Measurements from ENCODE around the gene FAM170B.

Gene FAM170B

DNA sequence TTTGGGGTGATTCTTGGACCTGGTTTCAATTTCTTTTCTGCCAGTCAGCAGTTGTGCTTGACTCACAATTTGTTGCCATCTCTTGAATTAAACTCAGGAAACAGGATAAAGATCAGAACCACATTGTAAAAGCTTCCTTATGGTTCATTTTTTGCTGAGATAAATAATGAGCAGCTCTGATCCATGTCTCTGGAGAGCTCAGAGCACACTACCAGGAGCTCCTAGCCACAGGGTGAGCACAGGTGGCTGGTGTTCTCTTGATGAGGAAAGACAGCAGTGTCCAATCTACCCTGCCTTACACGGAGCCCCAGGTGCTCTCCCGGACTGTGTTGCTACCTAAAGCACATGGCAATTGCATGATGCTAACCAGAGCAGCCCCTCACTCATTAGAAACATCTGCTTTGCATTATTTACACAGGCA, 17.2 kb upstream of the FAM170B start:
- DNase-seq (ENCODE audit: low spot score): no peak
- TF ChIP-seq, protein P1, sequence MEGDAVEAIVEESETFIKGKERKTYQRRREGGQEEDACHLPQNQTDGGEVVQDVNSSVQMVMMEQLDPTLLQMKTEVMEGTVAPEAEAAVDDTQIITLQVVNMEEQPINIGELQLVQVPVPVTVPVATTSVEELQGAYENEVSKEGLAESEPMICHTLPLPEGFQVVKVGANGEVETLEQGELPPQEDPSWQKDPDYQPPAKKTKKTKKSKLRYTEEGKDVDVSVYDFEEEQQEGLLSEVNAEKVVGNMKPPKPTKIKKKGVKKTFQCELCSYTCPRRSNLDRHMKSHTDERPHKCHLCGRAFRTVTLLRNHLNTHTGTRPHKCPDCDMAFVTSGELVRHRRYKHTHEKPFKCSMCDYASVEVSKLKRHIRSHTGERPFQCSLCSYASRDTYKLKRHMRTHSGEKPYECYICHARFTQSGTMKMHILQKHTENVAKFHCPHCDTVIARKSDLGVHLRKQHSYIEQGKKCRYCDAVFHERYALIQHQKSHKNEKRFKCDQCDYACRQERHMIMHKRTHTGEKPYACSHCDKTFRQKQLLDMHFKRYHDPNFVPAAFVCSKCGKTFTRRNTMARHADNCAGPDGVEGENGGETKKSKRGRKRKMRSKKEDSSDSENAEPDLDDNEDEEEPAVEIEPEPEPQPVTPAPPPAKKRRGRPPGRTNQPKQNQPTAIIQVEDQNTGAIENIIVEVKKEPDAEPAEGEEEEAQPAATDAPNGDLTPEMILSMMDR (IDR thresholded peaks at IDR 0.05; ENCODE audit: borderline replicate concordance, control extremely low read depth, extremely low read depth, insufficient read depth, missing control alignments): no peak
- in situ Hi-C loops (cut with MboI; ENCODE audit: low sequenced_read_pairs, unreplicated experiment): loop anchor here (25.0 kb wide), 1 partner anchor 489 kb away; no protein-coding TSS in a partner anchor

DNA sequence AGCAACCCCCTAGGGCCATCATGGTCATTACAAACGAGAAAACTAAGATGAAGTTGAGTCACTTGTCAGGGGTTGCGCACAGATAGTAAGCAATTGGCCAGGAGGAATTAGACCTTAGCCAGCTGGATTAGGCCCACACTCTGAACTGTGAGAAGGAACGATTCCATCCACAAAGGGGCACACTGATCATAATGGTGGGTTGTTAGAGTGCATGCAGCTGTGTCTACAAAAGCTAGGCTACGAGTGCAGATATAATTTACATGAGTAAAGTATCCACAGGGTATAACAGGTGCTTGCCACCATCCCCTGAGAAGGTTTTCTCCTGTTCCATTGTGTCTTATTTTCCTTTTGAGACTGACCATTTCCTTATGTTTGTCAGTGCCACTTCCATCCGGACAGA, 16.6 kb upstream of the FAM170B start:
- DNase-seq (ENCODE audit: low spot score): no peak
- in situ Hi-C loops (cut with MboI; ENCODE audit: low sequenced_read_pairs, unreplicated experiment): loop anchor here (25.0 kb wide), 1 partner anchor 488 kb away; no protein-coding TSS in a partner anchor
- TF ChIP-seq, protein P1 (IDR thresholded peaks at IDR 0.05; ENCODE audit: borderline replicate concordance, control extremely low read depth, extremely low read depth, insufficient read depth, missing control alignments): no peak

DNA sequence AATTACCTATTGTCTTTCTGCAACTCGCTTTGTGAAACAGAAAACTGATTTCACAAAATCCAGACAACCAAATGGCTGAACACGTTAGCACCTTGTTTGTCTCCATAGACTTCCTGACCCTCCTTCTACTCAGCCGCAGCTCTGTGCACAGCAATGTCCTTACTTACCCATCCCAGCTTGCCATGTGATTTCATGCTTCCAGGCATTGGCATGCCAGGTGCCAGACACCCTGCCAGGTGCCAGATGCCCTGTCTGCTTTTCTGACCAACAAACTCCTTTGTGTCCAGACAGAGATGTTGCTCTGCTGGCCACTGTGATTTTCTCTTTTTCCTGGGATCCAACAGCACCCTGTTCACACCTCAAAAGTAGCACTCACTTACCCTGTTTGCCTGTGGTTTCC, 16.1 kb upstream of the FAM170B start:
- DNase-seq (ENCODE audit: low spot score): no peak
- TF ChIP-seq, protein P1 (IDR thresholded peaks at IDR 0.05; ENCODE audit: borderline replicate concordance, control extremely low read depth, extremely low read depth, insufficient read depth, missing control alignments): no peak
- in situ Hi-C loops (cut with MboI; ENCODE audit: low sequenced_read_pairs, unreplicated experiment): loop anchor here (25.0 kb wide), 1 partner anchor 488 kb away; no protein-coding TSS in a partner anchor

DNA sequence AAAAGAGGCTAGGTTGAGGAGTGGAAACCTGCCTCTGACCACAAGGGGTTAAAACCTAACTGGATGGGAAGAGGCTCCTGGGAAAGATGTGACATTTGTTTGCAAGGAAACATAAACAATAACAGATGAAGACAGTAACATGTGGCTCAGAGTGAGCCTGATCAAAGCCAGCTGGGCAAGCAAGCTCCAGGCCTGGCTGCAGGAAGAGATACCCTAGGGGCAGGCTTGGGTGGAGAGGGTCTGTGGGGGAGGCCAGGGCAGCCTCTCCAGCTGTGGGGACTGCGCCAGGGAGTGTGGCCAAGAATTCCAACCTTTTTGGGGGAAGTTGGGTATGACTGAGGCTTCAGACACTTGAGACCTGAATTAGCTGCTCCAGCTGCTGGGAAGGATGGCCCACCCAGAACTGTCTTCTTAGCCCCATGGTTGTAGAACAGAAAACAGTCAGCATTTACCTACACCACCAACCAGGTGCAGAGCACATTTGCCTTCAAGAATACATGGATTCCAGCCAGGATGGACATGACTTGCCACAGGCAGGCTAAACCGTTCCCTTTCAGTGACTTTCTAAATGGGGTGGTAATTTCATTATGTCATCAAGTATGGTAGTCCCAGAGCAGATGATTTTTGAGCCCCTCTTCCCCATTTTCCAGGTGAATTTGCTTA, 10.4 kb upstream of the FAM170B start:
- no peak for DNase-seq (ENCODE audit: low spot score)

DNA sequence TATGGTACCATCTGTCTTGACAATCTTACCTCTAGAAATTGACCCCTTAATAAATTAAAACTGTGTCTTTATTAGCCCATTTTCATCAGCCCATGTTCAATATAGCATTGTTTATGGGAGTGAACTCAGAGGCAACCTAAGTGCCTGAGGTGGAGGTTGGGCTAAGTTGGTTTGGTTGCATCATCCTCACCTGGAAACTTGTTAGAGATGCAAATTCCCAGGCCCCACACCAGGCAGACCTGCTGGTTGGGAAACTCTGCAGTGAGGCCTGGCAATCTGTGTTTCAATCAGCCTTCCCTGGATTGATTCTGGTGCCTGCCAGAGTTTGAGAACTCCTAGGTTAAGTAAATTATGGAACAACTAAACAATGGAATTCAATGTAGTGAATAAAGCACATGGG, 9.4 kb upstream of the FAM170B start:
- in situ Hi-C loops (cut with MboI; ENCODE audit: low sequenced_read_pairs, unreplicated experiment): no loop called here
- no peak for DNase-seq (ENCODE audit: low spot score)
- TF ChIP-seq, protein P1 (IDR thresholded peaks at IDR 0.05; ENCODE audit: borderline replicate concordance, control extremely low read depth, extremely low read depth, insufficient read depth, missing control alignments): no peak

More for the DNA sequence above, 10.4 kb upstream of the FAM170B start:
- in situ Hi-C loops (cut with MboI; ENCODE audit: low sequenced_read_pairs, unreplicated experiment): no loop called here
- TF ChIP-seq, protein P1 (IDR thresholded peaks at IDR 0.05; ENCODE audit: borderline replicate concordance, control extremely low read depth, extremely low read depth, insufficient read depth, missing control alignments): no peak

DNA sequence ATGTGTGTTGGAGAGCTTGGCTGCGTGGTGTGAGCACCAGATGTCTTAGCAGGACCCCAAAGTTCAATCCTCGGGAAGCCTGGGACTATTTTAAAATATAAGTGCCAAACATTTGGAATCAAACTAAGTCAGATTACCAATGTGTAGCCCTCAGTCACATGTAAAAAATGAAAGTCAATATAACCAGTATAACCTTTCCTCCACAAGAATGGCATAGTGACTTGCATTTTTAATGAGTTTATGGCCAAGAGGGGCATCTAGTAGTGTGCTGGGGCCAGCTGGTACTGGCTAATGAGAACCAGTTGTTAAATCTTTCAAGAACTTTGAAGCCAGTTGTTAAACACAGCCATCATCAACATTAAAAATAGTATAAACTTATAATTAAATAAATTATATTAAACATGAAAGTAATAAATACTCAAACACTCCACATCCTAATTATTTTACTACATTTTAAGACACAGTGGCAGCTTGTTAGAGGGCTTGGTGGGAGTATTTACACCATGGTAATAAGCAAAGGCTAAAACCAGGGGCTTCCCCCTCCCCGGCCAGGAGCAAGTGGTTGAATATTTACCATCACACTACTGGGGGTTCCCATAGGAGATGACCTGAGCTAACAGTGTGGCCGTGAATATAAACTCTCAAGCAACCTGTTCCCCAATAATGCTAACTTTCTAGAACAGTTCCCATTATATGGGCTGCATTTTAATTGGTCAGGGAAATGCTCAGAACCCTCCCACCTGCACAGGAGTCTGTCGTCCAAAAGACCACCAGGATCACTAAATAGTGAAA, 7.9 kb upstream of the FAM170B start:
- peak; percentile 53 for DNase-seq (ENCODE audit: low spot score)
- TF ChIP-seq, protein P1 (IDR thresholded peaks at IDR 0.05; ENCODE audit: borderline replicate concordance, control extremely low read depth, extremely low read depth, insufficient read depth, missing control alignments): no peak
- in situ Hi-C loops (cut with MboI; ENCODE audit: low sequenced_read_pairs, unreplicated experiment): no loop called here

All from GM13976 (cell line).